Measurements from ENCODE around the gene TMA16.
"Not testable (repeated sequence)": the region's sequence is repeated elsewhere in the genome, so short reads cannot be mapped to it uniquely, and the experiment has no call there.

Gene TMA16

GRCh38 chr4:163494360-163495241 lies at the start of gene TMA16:
TSS of gene TMA16 (plus strand) at chr4:163494690. CDS start at chr4:163494802, 112 bp downstream.
- DNase-seq, result peak; percentile 88

- not testable (repeated sequence) for DNase-seq
Measured at GRCh38 chr4:163447023-163447422, 47.5 kb upstream of the TMA16 start.

- no peak for DNase-seq
Measured at GRCh38 chr4:163447481-163447880, 47.0 kb upstream of the TMA16 start.

DNA sequence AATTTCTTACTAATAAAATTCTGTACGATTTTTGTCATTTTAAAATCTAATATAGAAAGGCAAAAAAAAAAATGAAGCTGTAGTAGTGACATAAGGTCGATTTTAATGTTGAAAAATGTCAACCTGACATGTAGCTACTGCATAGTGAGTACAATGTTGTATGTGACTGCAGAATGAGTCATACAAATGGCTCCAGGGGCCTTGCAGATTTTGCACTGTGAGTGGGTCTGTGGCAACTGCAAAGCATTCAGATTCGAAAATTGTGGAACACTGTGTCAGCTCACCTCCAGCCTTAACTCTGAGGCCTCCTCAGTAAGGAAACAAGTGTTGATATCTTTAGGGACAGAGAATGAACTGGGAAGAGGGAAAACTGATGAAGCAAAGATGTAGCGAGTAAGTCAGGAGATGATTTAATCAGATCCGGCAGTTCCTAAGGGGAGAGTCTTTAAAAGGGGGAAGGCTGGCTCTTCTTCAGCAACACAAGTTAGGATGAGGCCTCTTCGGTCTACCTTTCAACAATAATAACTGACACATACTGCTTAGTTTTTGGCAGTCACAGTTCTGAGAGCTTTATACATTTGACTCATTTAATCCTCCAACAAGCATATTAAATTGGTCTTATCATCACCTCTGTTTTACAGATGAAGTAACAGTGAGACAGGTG lies 45.8 kb upstream of the TMA16 start:
- no peak for DNase-seq

GRCh38 chr4:163462556-163462955 lies 31.9 kb upstream of the TMA16 start:
- no peak for DNase-seq

GRCh38 chr4:163467082-163467770 lies 27.3 kb upstream of the TMA16 start:
- no peak for DNase-seq

DNA sequence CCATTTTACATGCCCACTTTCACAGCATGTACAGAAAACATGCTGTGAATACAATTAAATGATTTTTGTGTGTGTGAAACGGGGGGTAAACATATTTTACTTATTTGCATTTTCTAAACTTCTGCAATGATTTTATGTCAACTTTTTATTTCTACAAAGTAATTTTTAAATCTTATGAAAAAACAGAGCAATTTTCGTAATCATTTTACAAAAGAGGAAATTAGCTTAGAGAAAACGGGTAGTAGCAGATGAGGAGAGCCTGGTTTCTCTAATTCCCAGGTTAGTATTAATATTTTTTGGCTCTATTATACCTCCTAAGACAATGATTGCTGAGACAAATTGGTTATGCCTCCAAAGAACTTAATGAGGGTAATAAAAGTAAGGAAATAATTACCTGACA lies 24.1 kb upstream of the TMA16 start:
- DNase-seq, result no peak

DNA sequence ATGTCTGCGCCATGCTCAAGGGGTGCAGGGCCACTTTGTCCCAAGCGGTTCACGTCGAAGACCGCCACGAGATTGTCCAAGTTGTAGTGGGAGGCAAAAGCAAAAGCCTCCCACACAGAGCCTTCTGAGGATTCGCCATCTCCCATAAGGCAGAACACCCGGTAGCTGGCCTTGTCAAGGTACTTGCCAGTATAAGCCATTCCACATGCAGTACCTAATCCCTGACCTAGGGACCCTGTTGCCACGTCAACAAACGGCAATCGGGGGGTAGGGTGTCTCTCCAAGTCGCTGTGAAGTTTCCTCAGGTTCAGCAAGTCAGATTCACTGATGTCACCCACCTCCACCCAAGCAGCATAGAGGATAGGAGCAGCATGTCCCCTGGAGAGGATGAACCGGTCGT lies 21.4 kb upstream of the TMA16 start:
- no peak for DNase-seq

- no peak for DNase-seq
Measured at GRCh38 chr4:163473576-163473975, 20.9 kb upstream of the TMA16 start, which contains the start of gene TKTL2. TSS of gene TKTL2 (minus strand) at chr4:163473754. CDS start at chr4:163473734, 20 bp downstream.

GRCh38 chr4:163474027-163474426 lies 20.5 kb upstream of the TMA16 start:
- no peak for DNase-seq

DNA sequence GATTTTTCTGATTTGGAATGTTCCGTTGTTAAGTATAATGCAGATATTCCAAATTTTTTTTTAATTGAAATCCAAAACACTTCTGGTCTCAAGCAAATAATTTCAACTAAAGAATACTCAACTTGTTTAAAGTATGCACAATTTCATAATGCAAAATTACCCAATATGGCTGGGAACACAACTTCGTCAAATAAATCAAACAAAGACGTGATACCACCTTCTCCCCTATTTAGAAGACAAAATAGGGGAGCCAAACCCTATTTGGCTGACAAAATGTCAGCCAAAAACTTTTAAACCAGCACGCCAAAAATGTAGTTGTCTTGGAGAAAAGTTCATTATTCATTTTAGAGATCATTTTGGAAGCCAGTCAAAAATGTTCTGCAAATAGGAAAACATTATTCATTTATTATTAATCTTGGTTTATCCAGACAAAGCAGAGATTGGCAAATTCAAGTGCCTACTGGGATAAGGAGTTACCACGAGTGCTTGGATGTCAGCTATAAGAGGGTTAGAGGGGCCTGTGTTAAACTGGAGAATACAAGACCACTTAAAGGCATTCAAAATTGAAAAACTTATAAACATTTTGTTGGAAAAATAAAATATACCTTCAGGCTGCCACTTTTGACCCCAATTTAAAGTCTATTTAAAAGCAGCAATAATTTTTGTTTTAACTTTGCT lies 17.6 kb upstream of the TMA16 start:
- no peak for DNase-seq

- DNase-seq, result no peak
Measured at GRCh38 chr4:163482190-163482589, 12.3 kb upstream of the TMA16 start.

DNA sequence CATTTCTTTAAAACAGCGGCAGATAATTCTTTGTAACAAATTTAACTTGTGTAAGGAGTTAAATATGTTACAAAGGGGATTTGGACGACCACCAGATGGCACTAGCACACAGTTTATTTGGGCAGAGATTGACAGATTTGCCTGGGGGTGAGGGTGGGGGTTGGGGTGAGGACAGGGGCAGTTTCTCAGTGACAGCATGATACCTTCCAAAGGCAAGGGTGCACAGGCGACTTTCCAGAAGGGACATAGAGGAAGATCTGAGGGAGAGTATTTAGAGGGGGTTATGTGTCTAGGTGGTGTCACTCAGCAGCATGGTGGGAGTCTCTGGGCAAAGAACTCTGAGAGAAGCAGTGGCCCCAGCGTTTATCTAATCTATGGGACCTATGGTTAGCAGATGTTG lies 9.6 kb upstream of the TMA16 start:
- peak; percentile 73 for DNase-seq

DNA sequence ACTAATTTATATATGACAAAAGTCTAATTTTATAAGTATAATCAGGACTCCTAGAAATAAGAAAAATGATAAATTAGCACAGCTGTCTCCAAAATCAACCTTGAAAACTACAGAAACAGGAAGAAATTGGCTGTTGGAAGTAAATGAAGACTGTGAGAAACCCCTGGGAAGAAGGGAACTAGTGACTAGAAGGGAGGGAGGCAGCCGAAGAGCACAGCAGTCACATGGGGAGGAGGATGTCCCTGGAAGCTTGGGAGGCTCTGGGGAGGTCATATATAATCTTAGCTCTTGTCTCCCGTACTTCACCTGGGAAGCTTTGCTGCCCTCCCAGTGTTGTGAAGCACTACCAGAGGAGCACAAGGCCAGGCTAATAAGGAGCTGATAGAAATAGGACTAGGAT lies 8.9 kb upstream of the TMA16 start:
- no peak for DNase-seq

- DNase-seq, result no peak
Measured at GRCh38 chr4:163486321-163486720, 8.2 kb upstream of the TMA16 start.

GRCh38 chr4:163489929-163490328 lies 4.6 kb upstream of the TMA16 start:
- DNase-seq, result no peak

DNA sequence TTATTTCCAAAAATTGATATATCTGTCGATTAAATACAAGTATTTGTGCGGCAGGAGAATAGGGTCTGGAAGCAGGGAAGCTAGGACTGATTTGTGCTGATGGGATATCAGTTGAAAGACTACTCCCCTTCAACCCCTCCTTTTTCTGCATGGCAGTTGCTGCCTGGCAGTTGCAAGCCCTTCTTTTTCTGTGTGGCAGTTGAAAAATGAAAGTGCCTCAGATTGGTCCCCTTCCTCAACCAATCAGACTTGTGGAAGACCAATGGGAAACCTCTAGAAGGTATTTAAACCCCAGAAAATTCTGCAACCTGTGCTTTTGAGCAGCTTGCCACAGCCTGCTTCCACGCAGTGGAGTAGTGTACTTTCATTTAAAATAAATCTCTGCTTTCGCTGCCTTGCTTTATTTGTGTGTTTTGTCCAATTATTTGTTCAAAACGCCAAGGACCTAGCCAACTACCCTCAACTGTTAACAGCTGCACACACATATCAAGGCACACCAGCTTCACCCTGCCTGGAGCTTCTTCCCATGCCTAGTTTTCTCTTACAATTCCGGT lies 1.5 kb upstream of the TMA16 start:
- no peak for DNase-seq

- no peak for DNase-seq
Measured at GRCh38 chr4:163493643-163494359, 689 bp upstream of the TMA16 start.

DNA sequence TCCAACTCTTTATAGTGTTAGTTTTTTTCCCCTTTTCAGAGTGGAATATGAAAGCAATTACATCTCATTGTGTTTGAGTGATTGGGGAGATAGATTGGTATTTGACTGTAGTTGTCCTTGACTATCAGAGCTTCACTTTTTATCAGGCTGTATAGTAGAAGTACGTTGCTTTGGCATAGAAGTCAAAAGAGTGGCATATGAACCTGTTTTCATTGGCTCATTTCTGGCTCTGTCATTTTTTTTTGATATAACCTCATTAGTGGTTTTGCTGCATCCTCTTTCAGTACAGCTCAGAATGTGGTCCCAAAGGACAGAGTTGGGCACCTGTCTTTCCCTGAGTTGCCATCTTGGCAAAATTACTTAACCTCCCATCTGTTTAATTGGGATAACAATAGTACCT lies 1.4 kb downstream of the TMA16 start:
- DNase-seq, result no peak

GRCh38 chr4:163500586-163500985 lies 6.1 kb downstream of the TMA16 start:
- DNase-seq, result no peak

DNA sequence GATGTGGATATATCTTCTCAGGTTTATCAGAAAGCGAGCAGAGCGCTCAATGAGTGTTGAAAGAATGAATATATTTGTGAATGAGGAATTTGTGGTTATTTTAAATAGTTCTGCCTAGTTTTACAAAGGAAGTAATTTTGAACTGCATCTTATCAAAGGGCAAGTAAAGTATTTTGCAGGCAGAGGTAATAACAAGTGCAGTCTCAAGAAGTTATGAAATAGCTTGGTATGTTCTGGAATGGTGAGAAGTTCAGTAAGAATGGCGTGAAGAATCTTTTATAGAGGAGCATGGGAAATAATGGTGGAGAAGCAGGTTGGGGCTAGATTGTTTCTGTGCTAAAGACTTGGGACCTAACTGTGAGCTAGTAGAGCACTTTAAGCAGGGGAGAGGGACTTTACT lies 10.9 kb downstream of the TMA16 start:
- DNase-seq, result no peak

GRCh38 chr4:163515198-163515597 lies 20.7 kb downstream of the TMA16 start:
- no peak for DNase-seq
